Measurements from ENCODE around the gene OR1S2.

- TF ChIP-seq REST (IDR thresholded peaks at IDR 0.05; ENCODE audit: borderline replicate concordance) (no peak), CTCF (IDR thresholded peaks at IDR 0.05; ENCODE audit: poor library complexity, severe bottlenecking) (no peak), RAD21 (conservative IDR thresholded peaks at IDR 0.05) (no peak), MXI1 (conservative IDR thresholded peaks at IDR 0.05; ENCODE audit: poor library complexity, severe bottlenecking) (no peak)
Measured at GRCh38 chr11:58195939-58196338, 8.0 kb downstream of the OR1S2 start.
